Prostate gland (tissue), 2 donors: ENCODE results near the gene UGGT1.

Experiments used
- POLR2AphosphoS5 ChIP-seq: sonication (generic); formaldehyde crosslinking; IDR thresholded peaks from one replicate; pipeline ENCODE4 v1.6.1; 2017; ENCODE audit warnings: antibody characterized with exemption
- TF ChIP-seq, protein P1 (sequence below), 4 experiments: fragments of 200-600 bp in 2 of 4; fragments of 450-650 bp in 2 of 4; sonication (generic) in 2 of 4; IDR thresholded peaks; 1 replicate in 3 of 4; 2 replicates in 1 of 4; pipeline ENCODE4 v1.5.1; 2016 to 2019; ENCODE audit warnings: antibody characterized with exemption in 4 of 4, mild to moderate bottlenecking in 2 of 4, moderate library complexity in 2 of 4

DNA sequence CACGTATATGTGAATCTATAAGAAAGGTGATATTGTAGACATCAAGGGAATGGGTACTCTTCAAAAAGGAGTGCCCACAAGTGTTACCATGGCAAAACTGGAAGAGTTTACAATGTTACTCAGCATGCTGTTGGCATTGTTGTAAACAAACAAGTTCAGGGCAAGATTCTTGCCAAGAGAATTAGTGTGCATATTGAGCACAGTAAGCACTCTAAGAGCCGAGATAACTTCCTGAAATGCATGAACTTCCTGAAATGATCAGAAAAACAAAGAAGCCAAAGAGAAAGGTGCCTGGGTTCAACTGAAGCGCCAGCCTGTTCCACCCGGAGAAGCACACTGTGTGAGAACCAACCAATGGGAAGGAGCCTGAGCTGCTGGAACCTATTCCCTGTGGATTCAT is 126.7 kb downstream of the UGGT1 start:
- TF ChIP-seq, protein P1, sequence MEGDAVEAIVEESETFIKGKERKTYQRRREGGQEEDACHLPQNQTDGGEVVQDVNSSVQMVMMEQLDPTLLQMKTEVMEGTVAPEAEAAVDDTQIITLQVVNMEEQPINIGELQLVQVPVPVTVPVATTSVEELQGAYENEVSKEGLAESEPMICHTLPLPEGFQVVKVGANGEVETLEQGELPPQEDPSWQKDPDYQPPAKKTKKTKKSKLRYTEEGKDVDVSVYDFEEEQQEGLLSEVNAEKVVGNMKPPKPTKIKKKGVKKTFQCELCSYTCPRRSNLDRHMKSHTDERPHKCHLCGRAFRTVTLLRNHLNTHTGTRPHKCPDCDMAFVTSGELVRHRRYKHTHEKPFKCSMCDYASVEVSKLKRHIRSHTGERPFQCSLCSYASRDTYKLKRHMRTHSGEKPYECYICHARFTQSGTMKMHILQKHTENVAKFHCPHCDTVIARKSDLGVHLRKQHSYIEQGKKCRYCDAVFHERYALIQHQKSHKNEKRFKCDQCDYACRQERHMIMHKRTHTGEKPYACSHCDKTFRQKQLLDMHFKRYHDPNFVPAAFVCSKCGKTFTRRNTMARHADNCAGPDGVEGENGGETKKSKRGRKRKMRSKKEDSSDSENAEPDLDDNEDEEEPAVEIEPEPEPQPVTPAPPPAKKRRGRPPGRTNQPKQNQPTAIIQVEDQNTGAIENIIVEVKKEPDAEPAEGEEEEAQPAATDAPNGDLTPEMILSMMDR (IDR thresholded peaks at IDR 0.05), result no peak
- TF ChIP-seq POLR2AphosphoS5, result no peak
